ENCODE results near the gene USP48.

GRCh38 chr1:21793104-21793503 lies 10.2 kb upstream of the USP48 start:
- TF ChIP-seq CTCF (IDR thresholded peaks at IDR 0.05) = no peak
- TF ChIP-seq REST (IDR thresholded peaks at IDR 0.05) = no peak
- no peak for TF ChIP-seq MAZ (IDR thresholded peaks at IDR 0.05; ENCODE audit: borderline replicate concordance, low read depth, low read length)
- no peak for TF ChIP-seq ELK1 (IDR thresholded peaks at IDR 0.05; ENCODE audit: low read depth, low read length)
- no peak for TF ChIP-seq CBX2 (IDR thresholded peaks at IDR 0.05; ENCODE audit: borderline replicate concordance, low read depth)
- TF ChIP-seq JUN (IDR thresholded peaks at IDR 0.05) = no peak
- no peak for TF ChIP-seq EHMT2 (IDR thresholded peaks at IDR 0.05; ENCODE audit: low read depth)
